Mesendoderm (in vitro differentiated cells): Measurements from ENCODE around the gene OR2D2.
A peak's percentile ranks its signal among the peaks of the same experiment; 100 is the strongest.
"Not testable (repeated sequence)": the region's sequence is repeated elsewhere in the genome, so short reads cannot be mapped to it uniquely, and the experiment has no call there.

Experiments used
- DNase-seq: peaks from one replicate; pipeline ENCODE4 v3.0.0; 2013
- H2AK5ac ChIP-seq: 2 replicates; pipeline ENCODE4 v1.6.1; 2013; ENCODE audit warnings: low read length, inconsistent platforms
- H2BK120ac ChIP-seq: 2 replicates; pipeline ENCODE4 v1.6.1; 2013; ENCODE audit warnings: low read depth, mild to moderate bottlenecking, low read length, moderate library complexity, mixed read lengths
- H2BK15ac ChIP-seq: replicated peaks from 2 replicates; pipeline ENCODE4 v1.6.1; 2013; ENCODE audit warnings: low read depth, mild to moderate bottlenecking, moderate library complexity
- H2BK5ac ChIP-seq: 2 replicates; pipeline ENCODE4 v1.6.1; 2013; ENCODE audit warnings: low read length, inconsistent platforms
- H3K18ac ChIP-seq: 2 replicates; pipeline ENCODE4 v1.6.1; 2013; ENCODE audit warnings: mild to moderate bottlenecking, low read length, mixed read lengths
- H3K23ac ChIP-seq: one replicate; pipeline ENCODE4 v1.6.1; 2013; ENCODE audit warnings: low read length
- H3K27ac ChIP-seq: 2 replicates; pipeline ENCODE4 v1.5.1; 2013; ENCODE audit warnings: low read depth, mild to moderate bottlenecking, inconsistent platforms, low read length, moderate library complexity
- H3K27me3 ChIP-seq: 2 replicates; pipeline ENCODE4 v1.6.1; 2013; ENCODE audit warnings: low read length, control low read depth, mild to moderate bottlenecking, inconsistent platforms; ENCODE audit not compliant: insufficient read depth, poor library complexity
- H3K36me3 ChIP-seq: 2 replicates; pipeline ENCODE4 v1.6.1; 2013; ENCODE audit warnings: low read length, inconsistent platforms; ENCODE audit not compliant: control insufficient read depth, insufficient read depth
- H3K4ac ChIP-seq: one replicate; pipeline ENCODE4 v1.6.1; 2013; ENCODE audit warnings: low read depth, mild to moderate bottlenecking, low read length, moderate library complexity
- H3K4me1 ChIP-seq: 2 replicates; pipeline ENCODE4 v1.6.1; 2013; ENCODE audit warnings: low read depth, low read length, inconsistent platforms; ENCODE audit not compliant: control insufficient read depth
- H3K4me2 ChIP-seq: 2 replicates; pipeline ENCODE4 v1.6.1; 2013; ENCODE audit warnings: low read length
- H3K4me3 ChIP-seq: 2 replicates; pipeline ENCODE4 v1.5.1; 2013; ENCODE audit warnings: mild to moderate bottlenecking, low read length
- H3K56ac ChIP-seq: one replicate; pipeline ENCODE4 v1.6.1; 2013; ENCODE audit warnings: low read length
- H3K79me1 ChIP-seq: 2 replicates; pipeline ENCODE4 v1.6.1; 2013; ENCODE audit warnings: low read length, inconsistent platforms
- H3K79me2 ChIP-seq: 2 replicates; pipeline ENCODE4 v1.6.1; 2013; ENCODE audit warnings: mild to moderate bottlenecking, low read length; ENCODE audit not compliant: control insufficient read depth, insufficient read depth
- H3K9ac ChIP-seq: 2 replicates; pipeline ENCODE4 v1.6.1; 2013; ENCODE audit warnings: low read length, inconsistent platforms
- H4K5ac ChIP-seq: one replicate; pipeline ENCODE4 v1.6.1; 2013; ENCODE audit warnings: low read length
- H4K8ac ChIP-seq: one replicate; pipeline ENCODE4 v1.6.1; 2013; ENCODE audit warnings: low read depth, mild to moderate bottlenecking, control low read depth, low read length, moderate library complexity
- WGBS: extraction: QIAGEN DNeasy Blood & Tissue Kit; methylation state at CpG from one replicate; pipeline ENCODE4 v1.1.7; 2013; ENCODE audit warnings: low lambda C conversion rate, missing lambda C conversion rate; ENCODE audit not compliant: insufficient coverage; ENCODE audit errors: extremely low coverage; 5-methylcytosine and 5-hydroxymethylcytosine counted together

OR2D2 gene

GRCh38 chr11:6856871-6857270, 35.4 kb downstream of the OR2D2 start:
- Histone ChIP-seq H3K27me3 (no peaks in the 10 kb centered on the region), H3K27ac (no peak overlapping the region), H2BK120ac (no peak overlapping the region), H2BK5ac (no peak overlapping the region), H3K36me3 (no peaks in the 10 kb centered on the region), H3K9ac (no peak overlapping the region), H3K79me2 (no peaks in the 10 kb centered on the region), H3K4me3 (no peak overlapping the region), H2BK15ac (no peak overlapping the region), H3K56ac (no peak overlapping the region), H3K4me2 (no peak overlapping the region), H3K79me1 (no peaks in the 10 kb centered on the region), H2AK5ac (no peak overlapping the region), H3K4me1 (no peaks in the 10 kb centered on the region), H3K4ac (no peak overlapping the region), H3K23ac (no peak overlapping the region), H4K8ac (no peak overlapping the region), H4K5ac (no peak overlapping the region), H3K18ac (no peak overlapping the region)
- no peak for DNase-seq
- WGBS: no CpG with 5 or more reads among the region's 3 CpGs

DNA sequence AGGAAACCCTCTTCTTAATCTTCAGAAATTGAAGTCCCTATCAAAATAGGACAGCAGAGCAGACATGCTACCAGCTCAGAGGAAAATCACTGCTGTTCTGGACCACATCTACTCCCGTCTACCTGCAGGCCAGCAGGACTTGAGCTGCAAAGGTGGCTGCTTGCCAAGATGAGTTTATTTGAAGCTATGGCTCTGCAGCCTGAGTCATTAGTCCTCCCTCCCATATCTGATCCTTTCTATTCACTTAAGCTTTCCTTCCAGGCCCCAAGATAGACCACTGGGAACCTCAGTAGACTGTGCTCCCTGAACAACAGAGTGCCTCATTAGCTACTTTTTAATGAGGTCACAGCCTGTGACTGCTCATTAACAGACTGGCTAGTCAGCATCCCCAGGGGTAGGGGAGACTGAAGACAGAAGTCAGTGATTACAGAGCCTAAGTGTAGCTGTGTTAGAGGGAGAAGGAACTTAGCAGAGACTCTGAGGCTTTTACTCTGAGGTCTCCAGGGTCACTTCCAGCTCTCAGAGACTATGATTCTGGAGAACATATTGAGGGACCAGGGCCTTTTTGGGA, 36.2 kb downstream of the OR2D2 start:
- no peak overlapping the region for H3K4ac ChIP-seq
- no peak overlapping the region for H3K9ac ChIP-seq
- no peaks in the 10 kb centered on the region for H3K79me1 ChIP-seq
- H3K23ac ChIP-seq: no peak overlapping the region
- no peaks in the 10 kb centered on the region for H3K79me2 ChIP-seq
- H3K27ac ChIP-seq: no peak overlapping the region
- WGBS: no CpG with 5 or more reads among the region's 1 CpG
- no peak overlapping the region for H2BK15ac ChIP-seq
- no peak overlapping the region for H2BK5ac ChIP-seq
- no peak overlapping the region for H3K4me2 ChIP-seq
- H3K4me1 ChIP-seq: no peaks in the 10 kb centered on the region
- no peak overlapping the region for H4K8ac ChIP-seq
- no peak overlapping the region for H3K56ac ChIP-seq
- no peak overlapping the region for H2AK5ac ChIP-seq
- H3K18ac ChIP-seq: no peak overlapping the region
- no peak overlapping the region for H3K4me3 ChIP-seq
- no peaks in the 10 kb centered on the region for H3K36me3 ChIP-seq
- peak; percentile 13 for DNase-seq
- H3K27me3 ChIP-seq: no peaks in the 10 kb centered on the region
- no peak overlapping the region for H4K5ac ChIP-seq
- H2BK120ac ChIP-seq: no peak overlapping the region

DNA sequence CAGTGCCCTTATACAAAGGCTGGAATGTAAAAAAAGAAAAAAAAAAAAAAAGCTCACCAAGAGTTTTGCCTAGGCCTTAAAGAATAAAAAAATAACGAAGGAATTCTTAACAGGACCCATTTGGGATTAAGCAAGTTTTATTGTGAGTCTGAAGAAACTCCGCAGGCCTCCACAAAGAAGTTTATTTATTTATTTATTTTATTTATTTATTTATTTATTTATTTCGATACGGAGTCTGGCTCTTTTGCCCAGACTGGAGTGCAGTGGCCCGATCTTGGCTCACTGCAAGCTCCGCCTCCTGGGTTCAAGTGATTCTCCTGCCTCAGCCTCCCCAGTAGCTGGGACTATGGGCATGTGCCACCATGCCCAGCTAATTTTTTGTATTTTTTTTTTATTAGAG, 37.5 kb downstream of the OR2D2 start:
- not testable (repeated sequence) for H2AK5ac ChIP-seq, H3K9ac ChIP-seq, H2BK5ac ChIP-seq, H3K27me3 ChIP-seq, H3K18ac ChIP-seq, H3K4me2 ChIP-seq, H4K5ac ChIP-seq, H3K36me3 ChIP-seq, H3K79me1 ChIP-seq, H4K8ac ChIP-seq, H3K4ac ChIP-seq, H2BK15ac ChIP-seq, H3K79me2 ChIP-seq, DNase-seq, H2BK120ac ChIP-seq, H3K56ac ChIP-seq, H3K27ac ChIP-seq, H3K4me1 ChIP-seq, H3K4me3 ChIP-seq, H3K23ac ChIP-seq
- no CpG with 5 or more reads among the region's 6 CpGs for whole genome bisulfite sequencing

GRCh38 chr11:6850526-6850925, 41.8 kb downstream of the OR2D2 start:
- no peak overlapping the region for H3K4me3 ChIP-seq
- no peak overlapping the region for H3K18ac ChIP-seq
- H3K27me3 ChIP-seq: no peaks in the 10 kb centered on the region
- no peak for DNase-seq
- no peaks in the 10 kb centered on the region for H3K4me1 ChIP-seq
- H3K27ac ChIP-seq: no peak overlapping the region
- no peaks in the 10 kb centered on the region for H3K36me3 ChIP-seq
- H2BK120ac ChIP-seq: no peak overlapping the region
- no peaks in the 10 kb centered on the region for H3K79me1 ChIP-seq
- WGBS: no CpG with 5 or more reads among the region's 2 CpGs
- H2BK15ac ChIP-seq: no peak overlapping the region
- no peak overlapping the region for H2BK5ac ChIP-seq
- no peak overlapping the region for H3K23ac ChIP-seq
- H2AK5ac ChIP-seq: no peak overlapping the region
- H3K4me2 ChIP-seq: no peak overlapping the region
- no peak overlapping the region for H3K4ac ChIP-seq
- H3K79me2 ChIP-seq: no peaks in the 10 kb centered on the region
- no peak overlapping the region for H3K9ac ChIP-seq
- H4K5ac ChIP-seq: no peak overlapping the region
- no peak overlapping the region for H4K8ac ChIP-seq
- H3K56ac ChIP-seq: no peak overlapping the region

DNA sequence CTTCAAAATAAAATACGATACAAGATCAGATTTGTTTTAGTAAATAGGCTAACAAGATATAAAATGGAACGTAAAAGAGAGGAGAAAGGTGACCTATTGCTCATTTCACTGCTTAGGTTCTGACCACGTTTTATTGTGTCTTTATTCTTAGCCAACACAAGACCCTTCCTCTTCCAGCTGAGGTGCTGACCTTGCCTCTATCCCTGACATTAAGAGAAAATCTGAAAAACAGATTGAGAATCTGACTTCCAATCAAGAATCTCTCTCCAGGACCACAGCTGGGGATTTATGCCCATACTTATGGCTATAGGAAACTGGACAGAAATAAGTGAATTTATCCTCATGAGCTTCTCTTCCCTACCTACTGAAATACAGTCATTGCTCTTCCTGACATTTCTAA, 46.9 kb downstream of the OR2D2 start, which contains the start of gene OR10A5:
OR10A5 (plus strand) TSS at position 301 of the 400 bp plus-strand sequence; CDS start at position 301, 0 bp downstream.
- Histone ChIP-seq H3K27me3 (no peaks in the 10 kb centered on the region), H3K9ac (no peak within 1 kb of the TSS), H3K4ac (no peak within 1 kb of the TSS), H3K79me1 (no peaks in the 10 kb centered on the region), H2BK120ac (no peak within 1 kb of the TSS), H2BK5ac (no peak within 1 kb of the TSS), H4K8ac (no peak within 1 kb of the TSS), H3K4me3 (no peak within 1 kb of the TSS), H3K79me2 (no peaks in the 10 kb centered on the region), H4K5ac (no peak within 1 kb of the TSS), H3K27ac (no peak within 1 kb of the TSS), H3K4me1 (no peaks in the 10 kb centered on the region), H3K18ac (no peak within 1 kb of the TSS), H3K23ac (no peak within 1 kb of the TSS), H2AK5ac (no peak within 1 kb of the TSS), H2BK15ac (no peak within 1 kb of the TSS), H3K36me3 (no peaks in the 10 kb centered on the region), H3K56ac (no peak within 1 kb of the TSS), H3K4me2 (no peak within 1 kb of the TSS)
- 100% methylated on average over 1 of the region's 3 CpGs for WGBS
- no peak for DNase-seq

GRCh38 chr11:6844356-6844755, 47.9 kb downstream of the OR2D2 start:
- Histone ChIP-seq H2AK5ac (no peak overlapping the region), H3K56ac (no peak overlapping the region), H3K4me2 (no peak overlapping the region), H3K9ac (no peak overlapping the region), H2BK5ac (no peak overlapping the region), H3K27ac (no peak overlapping the region), H3K79me2 (no peaks in the 10 kb centered on the region), H3K36me3 (no peaks in the 10 kb centered on the region), H3K79me1 (no peaks in the 10 kb centered on the region), H2BK15ac (no peak overlapping the region), H3K4me1 (no peaks in the 10 kb centered on the region), H3K18ac (no peak overlapping the region), H4K5ac (no peak overlapping the region), H3K23ac (no peak overlapping the region), H4K8ac (no peak overlapping the region), H3K4me3 (no peak overlapping the region), H3K27me3 (no peaks in the 10 kb centered on the region), H2BK120ac (no peak overlapping the region), H3K4ac (no peak overlapping the region)
- no peak for DNase-seq
- no CpG with 5 or more reads among the region's 5 CpGs for WGBS
